Measurements from ENCODE around the gene HSD17B12.

Gene HSD17B12

GRCh38 chr11:43818220-43818619 lies 137.7 kb downstream of the HSD17B12 start:
- Histone ChIP-seq H3K27ac (ENCODE audit: insufficient read depth, low read depth, low read length, poor library complexity, severe bottlenecking) (no peak overlapping the region), H3K27me3 (ENCODE audit: control insufficient read depth, insufficient read depth, low read length, poor library complexity, severe bottlenecking) (no peaks in the 10 kb centered on the region), H3K4me3 (ENCODE audit: insufficient read depth, low read depth, low read length) (no peak overlapping the region), H3K36me3 (ENCODE audit: control insufficient read depth, insufficient read depth, low read length) (no peaks in the 10 kb centered on the region), H3K9me3 (ENCODE audit: control insufficient read depth, low read length) (no peaks in the 10 kb centered on the region), H3K4me1 (ENCODE audit: control insufficient read depth, insufficient read depth, low read length) (no peaks in the 10 kb centered on the region)
- WGBS, 2 experiments: 86 to 94% methylated on average over 1 of the region's 1 CpG

- Histone ChIP-seq H3K27me3 (ENCODE audit: control insufficient read depth, insufficient read depth, low read length, poor library complexity, severe bottlenecking) (no peaks in the 10 kb centered on the region), H3K4me3 (ENCODE audit: insufficient read depth, low read depth, low read length) (no peak overlapping the region), H3K9me3 (ENCODE audit: control insufficient read depth, low read length) (no peaks in the 10 kb centered on the region), H3K36me3 (ENCODE audit: control insufficient read depth, insufficient read depth, low read length) (no peaks in the 10 kb centered on the region), H3K27ac (ENCODE audit: insufficient read depth, low read depth, low read length, poor library complexity, severe bottlenecking) (no peak overlapping the region), H3K4me1 (ENCODE audit: control insufficient read depth, insufficient read depth, low read length) (no peaks in the 10 kb centered on the region)
- WGBS, 2 experiments: 97% methylated on average over 2 of the region's 2 CpGs
Observed at GRCh38 chr11:43819926-43820325, 139.4 kb downstream of the HSD17B12 start.

GRCh38 chr11:43823316-43823715 lies 142.8 kb downstream of the HSD17B12 start:
- H3K4me1 ChIP-seq (ENCODE audit: control insufficient read depth, insufficient read depth, low read length): no peaks in the 10 kb centered on the region
- no peak overlapping the region for H3K4me3 ChIP-seq (ENCODE audit: insufficient read depth, low read depth, low read length)
- no peak overlapping the region for H3K27ac ChIP-seq (ENCODE audit: insufficient read depth, low read depth, low read length, poor library complexity, severe bottlenecking)
- H3K9me3 ChIP-seq (ENCODE audit: control insufficient read depth, low read length): no peaks in the 10 kb centered on the region
- WGBS, 2 experiments: 92 to 96% methylated on average over 4 of the region's 6 CpGs
- H3K36me3 ChIP-seq (ENCODE audit: control insufficient read depth, insufficient read depth, low read length): no peaks in the 10 kb centered on the region
- no peaks in the 10 kb centered on the region for H3K27me3 ChIP-seq (ENCODE audit: control insufficient read depth, insufficient read depth, low read length, poor library complexity, severe bottlenecking)

GRCh38 chr11:43823851-43824250 lies 143.3 kb downstream of the HSD17B12 start:
- Histone ChIP-seq H3K27me3 (ENCODE audit: control insufficient read depth, insufficient read depth, low read length, poor library complexity, severe bottlenecking) (no peaks in the 10 kb centered on the region), H3K27ac (ENCODE audit: insufficient read depth, low read depth, low read length, poor library complexity, severe bottlenecking) (no peak overlapping the region), H3K36me3 (ENCODE audit: control insufficient read depth, insufficient read depth, low read length) (no peaks in the 10 kb centered on the region)

GRCh38 chr11:43825217-43825816 lies 144.8 kb downstream of the HSD17B12 start:
- H3K4me1 ChIP-seq (ENCODE audit: control insufficient read depth, insufficient read depth, low read length): no peaks in the 10 kb centered on the region
- no peak overlapping the region for H3K27ac ChIP-seq (ENCODE audit: insufficient read depth, low read depth, low read length, poor library complexity, severe bottlenecking)
- H3K27me3 ChIP-seq (ENCODE audit: control insufficient read depth, insufficient read depth, low read length, poor library complexity, severe bottlenecking): no peaks in the 10 kb centered on the region
- WGBS, 2 experiments: 78 to 86% methylated on average over 4 to 5 of the region's 5 CpGs
- H3K4me3 ChIP-seq (ENCODE audit: insufficient read depth, low read depth, low read length): no peak overlapping the region
- H3K36me3 ChIP-seq (ENCODE audit: control insufficient read depth, insufficient read depth, low read length): no peaks in the 10 kb centered on the region
- no peaks in the 10 kb centered on the region for H3K9me3 ChIP-seq (ENCODE audit: control insufficient read depth, low read length)

More at GRCh38 chr11:43823851-43824250, 143.3 kb downstream of the HSD17B12 start:
- no peak overlapping the region for H3K4me3 ChIP-seq (ENCODE audit: insufficient read depth, low read depth, low read length)
- WGBS, 2 experiments: 96% methylated on average over 5 of the region's 5 CpGs
- H3K9me3 ChIP-seq (ENCODE audit: control insufficient read depth, low read length): no peaks in the 10 kb centered on the region
- H3K4me1 ChIP-seq (ENCODE audit: control insufficient read depth, insufficient read depth, low read length): no peaks in the 10 kb centered on the region

GRCh38 chr11:43830928-43831440 lies 150.4 kb downstream of the HSD17B12 start:
- Histone ChIP-seq H3K27ac (ENCODE audit: insufficient read depth, low read depth, low read length, poor library complexity, severe bottlenecking) (no peak overlapping the region), H3K36me3 (ENCODE audit: control insufficient read depth, insufficient read depth, low read length) (no peaks in the 10 kb centered on the region), H3K4me3 (ENCODE audit: insufficient read depth, low read depth, low read length) (no peak overlapping the region), H3K9me3 (ENCODE audit: control insufficient read depth, low read length) (no peaks in the 10 kb centered on the region), H3K27me3 (ENCODE audit: control insufficient read depth, insufficient read depth, low read length, poor library complexity, severe bottlenecking) (no peaks in the 10 kb centered on the region), H3K4me1 (ENCODE audit: control insufficient read depth, insufficient read depth, low read length) (no peaks in the 10 kb centered on the region)
- WGBS, 2 experiments: 84 to 97% methylated on average over 5 of the region's 5 CpGs

GRCh38 chr11:43832536-43832935 lies 152.0 kb downstream of the HSD17B12 start:
- 90 to 96% methylated on average over 4 of the region's 4 CpGs for WGBS, 2 experiments
- no peak overlapping the region for H3K27ac ChIP-seq (ENCODE audit: insufficient read depth, low read depth, low read length, poor library complexity, severe bottlenecking)

GRCh38 chr11:43833657-43834073 lies 153.1 kb downstream of the HSD17B12 start:
- no CpG with 5 or more reads among the region's 1 CpG for WGBS, 2 experiments
- H3K27ac ChIP-seq (ENCODE audit: insufficient read depth, low read depth, low read length, poor library complexity, severe bottlenecking): no peak overlapping the region
- H3K27me3 ChIP-seq (ENCODE audit: control insufficient read depth, insufficient read depth, low read length, poor library complexity, severe bottlenecking): no peaks in the 10 kb centered on the region

More at GRCh38 chr11:43832536-43832935, 152.0 kb downstream of the HSD17B12 start:
- Histone ChIP-seq H3K4me1 (ENCODE audit: control insufficient read depth, insufficient read depth, low read length) (no peaks in the 10 kb centered on the region), H3K36me3 (ENCODE audit: control insufficient read depth, insufficient read depth, low read length) (no peaks in the 10 kb centered on the region), H3K9me3 (ENCODE audit: control insufficient read depth, low read length) (no peaks in the 10 kb centered on the region), H3K27me3 (ENCODE audit: control insufficient read depth, insufficient read depth, low read length, poor library complexity, severe bottlenecking) (no peaks in the 10 kb centered on the region), H3K4me3 (ENCODE audit: insufficient read depth, low read depth, low read length) (no peak overlapping the region)

GRCh38 chr11:43834286-43834685 lies 153.7 kb downstream of the HSD17B12 start:
- H3K4me3 ChIP-seq (ENCODE audit: insufficient read depth, low read depth, low read length): no peak overlapping the region
- no peaks in the 10 kb centered on the region for H3K4me1 ChIP-seq (ENCODE audit: control insufficient read depth, insufficient read depth, low read length)
- WGBS, 2 experiments: 100% methylated on average over 1 to 2 of the region's 2 CpGs
- no peaks in the 10 kb centered on the region for H3K27me3 ChIP-seq (ENCODE audit: control insufficient read depth, insufficient read depth, low read length, poor library complexity, severe bottlenecking)
- H3K27ac ChIP-seq (ENCODE audit: insufficient read depth, low read depth, low read length, poor library complexity, severe bottlenecking): no peak overlapping the region
- H3K9me3 ChIP-seq (ENCODE audit: control insufficient read depth, low read length): no peaks in the 10 kb centered on the region
- no peaks in the 10 kb centered on the region for H3K36me3 ChIP-seq (ENCODE audit: control insufficient read depth, insufficient read depth, low read length)

More at GRCh38 chr11:43833657-43834073, 153.1 kb downstream of the HSD17B12 start:
- no peaks in the 10 kb centered on the region for H3K9me3 ChIP-seq (ENCODE audit: control insufficient read depth, low read length)
- H3K4me1 ChIP-seq (ENCODE audit: control insufficient read depth, insufficient read depth, low read length): no peaks in the 10 kb centered on the region
- no peaks in the 10 kb centered on the region for H3K36me3 ChIP-seq (ENCODE audit: control insufficient read depth, insufficient read depth, low read length)
- no peak overlapping the region for H3K4me3 ChIP-seq (ENCODE audit: insufficient read depth, low read depth, low read length)

- Histone ChIP-seq H3K27ac (ENCODE audit: insufficient read depth, low read depth, low read length, poor library complexity, severe bottlenecking) (no peak overlapping the region), H3K27me3 (ENCODE audit: control insufficient read depth, insufficient read depth, low read length, poor library complexity, severe bottlenecking) (no peaks in the 10 kb centered on the region)
- WGBS, 2 experiments: 85 to 93% methylated on average over 7 of the region's 7 CpGs
Observed at GRCh38 chr11:43835104-43835503, 154.6 kb downstream of the HSD17B12 start.

More at GRCh38 chr11:43835104-43835503, 154.6 kb downstream of the HSD17B12 start:
- Histone ChIP-seq H3K4me1 (ENCODE audit: control insufficient read depth, insufficient read depth, low read length) (no peaks in the 10 kb centered on the region), H3K4me3 (ENCODE audit: insufficient read depth, low read depth, low read length) (no peak overlapping the region), H3K9me3 (ENCODE audit: control insufficient read depth, low read length) (no peaks in the 10 kb centered on the region), H3K36me3 (ENCODE audit: control insufficient read depth, insufficient read depth, low read length) (no peaks in the 10 kb centered on the region)
